HepG2 (cell line): ENCODE results near the gene NAT14. TPM values are rescaled to one million over a fixed set of nuclear protein-coding genes. Genes with fewer than 3 reads are reported as not detected.

Source experiments
- ARID4A ChIP-seq: sonication (generic); formaldehyde crosslinking; IDR thresholded peaks from 2 replicates; pipeline ENCODE4 v1.5.0; 2020; ENCODE audit warnings: mild to moderate bottlenecking, missing genetic modification reagents, borderline replicate concordance
- ASH2L ChIP-seq: fragments of 300-600, 200-600 bp; sonication (generic); IDR thresholded peaks from 2 replicates; pipeline ENCODE4 v1.7.0; 2017; ENCODE audit warnings: low read depth, mild to moderate bottlenecking, moderate library complexity, mixed read lengths, low read length; ENCODE audit not compliant: insufficient read length
- GTF2F1 ChIP-seq: fragments of 150-350 bp; IDR thresholded peaks from 2 replicates; pipeline ENCODE4 v1.6.1; 2014; ENCODE audit warnings: low read length
- HBP1 ChIP-seq: IDR thresholded peaks from 2 replicates; pipeline ENCODE4 v1.6.1; 2016; ENCODE audit warnings: low read depth, control low read depth
- HHEX ChIP-seq: IDR thresholded peaks from 2 replicates; pipeline ENCODE4 v1.6.1; 2016; ENCODE audit warnings: control low read depth
- HIVEP1 ChIP-seq: sonication (generic); formaldehyde crosslinking; IDR thresholded peaks from 2 replicates; pipeline ENCODE4 v1.4.0; 2020; ENCODE audit warnings: mild to moderate bottlenecking, missing genetic modification reagents
- HOXA3 ChIP-seq: sonication (generic); formaldehyde crosslinking; IDR thresholded peaks from 2 replicates; pipeline ENCODE4 v1.5.0; 2020; ENCODE audit warnings: missing genetic modification reagents
- IRF1 ChIP-seq: sonication (generic); formaldehyde crosslinking; IDR thresholded peaks from 2 replicates; pipeline ENCODE4 v1.4.0; 2020; ENCODE audit warnings: low read depth, mild to moderate bottlenecking, missing genetic modification reagents
- PPARG ChIP-seq: conservative IDR thresholded peaks from 2 replicates; pipeline ENCODE4 v1.6.1; 2016; ENCODE audit warnings: missing biosample characterization, missing genetic modification reagents
- TCF12 ChIP-seq, 2 experiments: fragments of 450-650 bp in 1 of 2; sonication (generic) in 1 of 2; formaldehyde crosslinking in 1 of 2; IDR thresholded peaks; 2 replicates each; pipeline versions ENCODE4 v1.6.1 to v1.8.0; 2017 to 2022; ENCODE audit warnings: antibody characterized with exemption in 1 of 2, mild to moderate bottlenecking in 1 of 2, missing genetic modification reagents in 1 of 2, moderate library complexity in 1 of 2
- TOE1 ChIP-seq: sonication (generic); formaldehyde crosslinking; IDR thresholded peaks from 2 replicates; pipeline ENCODE4 v1.4.0; 2020; ENCODE audit warnings: mild to moderate bottlenecking, missing genetic modification reagents
- TOPORS ChIP-seq: sonication (generic); formaldehyde crosslinking; IDR thresholded peaks from 2 replicates; pipeline ENCODE4 v1.8.0; 2023; ENCODE audit warnings: mild to moderate bottlenecking, missing genetic modification reagents
- ZHX1 ChIP-seq: sonication (generic); formaldehyde crosslinking; IDR thresholded peaks from 2 replicates; pipeline ENCODE4 v1.8.1; 2022; ENCODE audit warnings: low read depth, mild to moderate bottlenecking, missing genetic modification reagents
- ZNF367 ChIP-seq: sonication (generic); formaldehyde crosslinking; IDR thresholded peaks from 2 replicates; pipeline ENCODE4 v1.4.0; 2020; ENCODE audit warnings: missing genetic modification reagents, borderline replicate concordance
- ZNF468 ChIP-seq: sonication (generic); formaldehyde crosslinking; IDR thresholded peaks from 2 replicates; pipeline ENCODE4 v1.8.0; 2022; ENCODE audit warnings: mild to moderate bottlenecking, moderate library complexity, missing genetic modification reagents
- ZNF513 ChIP-seq: sonication (generic); formaldehyde crosslinking; conservative IDR thresholded peaks from 2 replicates; pipeline ENCODE4 v1.5.0; 2020; ENCODE audit warnings: missing genetic modification reagents
- ZNF772 ChIP-seq: sonication (generic); formaldehyde crosslinking; IDR thresholded peaks from 2 replicates; pipeline ENCODE4 v1.5.0; 2020; ENCODE audit warnings: mild to moderate bottlenecking, missing genetic modification reagents
- ZNF816 ChIP-seq: sonication (generic); formaldehyde crosslinking; IDR thresholded peaks from 2 replicates; pipeline ENCODE4 v1.8.0; 2022; ENCODE audit warnings: missing genetic modification reagents, mild to moderate bottlenecking, borderline replicate concordance
- polyA plus RNA-seq, 8 experiments: library from polyadenylated mRNA; depleted of rRNA in 3 of 8; stranded (reverse) in 7 of 8; unstranded in 1 of 8; fragments of >200 nt; fragmentation: Illumina TruSeq in 4 of 8; extraction: Trizol in 4 of 8; gene quantifications; 2 replicates each; pipeline versions ENCODE4 v1.2.1 to v1.2.3, GENCODE V29; 2011 to 2016; ENCODE audit warnings: low read depth in 4 of 8, missing spikeins in 1 of 8, mixed read lengths in 1 of 8; ENCODE audit not compliant: insufficient read depth in 1 of 8
- total RNA-seq, 5 experiments: library from RNA; depleted of rRNA; stranded (reverse); fragments of >200 nt; fragmentation: Illumina TruSeq; extraction: Trizol; gene quantifications; 2 replicates each; pipeline ENCODE4 v1.2.3, GENCODE V29; 2016; ENCODE audit warnings: low read depth in 1 of 5

The NAT14 gene
- total and polyA plus RNA-seq, 2 of the 13 experiments (the other 11 are each of a cell fraction or from before 2014, with no cell fraction given), result 20.7 to 22.3 TPM

- TF ChIP-seq HIVEP1 (CRISPR knock-in tag) (no peak; the same call in 1 of the 2 replicates), TOPORS (CRISPR knock-in tag) (no peak), ZNF513 (no peak; the same call in 1 of the 2 replicates), TCF12 (IDR thresholded peaks at IDR 0.05) (no peak), TCF12 (CRISPR knock-in tag; IDR thresholded peaks at IDR 0.05) (no peak), PPARG (no peak), HOXA3 (CRISPR knock-in tag) (peak; percentile 84), IRF1 (no peak), ZHX1 (CRISPR knock-in tag) (no peak; the same call in 1 of the 2 replicates), GTF2F1 (no peak), TOE1 (CRISPR knock-in tag) (no peak), ARID4A (CRISPR knock-in tag) (no peak; the same call in 1 of the 2 replicates), ZNF468 (CRISPR knock-in tag) (no peak), HHEX (no peak), ZNF772 (CRISPR knock-in tag) (no peak), ZNF816 (CRISPR knock-in tag) (no peak), HBP1 (CRISPR knock-in tag) (no peak), ASH2L (no peak), ZNF367 (no peak)
Measured at GRCh38 chr19:55503502-55504251, 18.7 kb downstream of the NAT14 start (continued).
